Activated CD4-positive, alpha-beta T cell treated with anti-CD3 and anti-CD28 coated beads for 4 hours (primary cell): Measurements from ENCODE around the gene GRB14.
"Not testable (repeated sequence)": the region's sequence is repeated elsewhere in the genome, so short reads cannot be mapped to it uniquely, and the experiment has no call there.

Experiments used
- DNase-seq, 2 donors: peaks; one replicate each; pipeline ENCODE4 v3.0.0-alpha.2; 2020

GRB14 gene

DNA sequence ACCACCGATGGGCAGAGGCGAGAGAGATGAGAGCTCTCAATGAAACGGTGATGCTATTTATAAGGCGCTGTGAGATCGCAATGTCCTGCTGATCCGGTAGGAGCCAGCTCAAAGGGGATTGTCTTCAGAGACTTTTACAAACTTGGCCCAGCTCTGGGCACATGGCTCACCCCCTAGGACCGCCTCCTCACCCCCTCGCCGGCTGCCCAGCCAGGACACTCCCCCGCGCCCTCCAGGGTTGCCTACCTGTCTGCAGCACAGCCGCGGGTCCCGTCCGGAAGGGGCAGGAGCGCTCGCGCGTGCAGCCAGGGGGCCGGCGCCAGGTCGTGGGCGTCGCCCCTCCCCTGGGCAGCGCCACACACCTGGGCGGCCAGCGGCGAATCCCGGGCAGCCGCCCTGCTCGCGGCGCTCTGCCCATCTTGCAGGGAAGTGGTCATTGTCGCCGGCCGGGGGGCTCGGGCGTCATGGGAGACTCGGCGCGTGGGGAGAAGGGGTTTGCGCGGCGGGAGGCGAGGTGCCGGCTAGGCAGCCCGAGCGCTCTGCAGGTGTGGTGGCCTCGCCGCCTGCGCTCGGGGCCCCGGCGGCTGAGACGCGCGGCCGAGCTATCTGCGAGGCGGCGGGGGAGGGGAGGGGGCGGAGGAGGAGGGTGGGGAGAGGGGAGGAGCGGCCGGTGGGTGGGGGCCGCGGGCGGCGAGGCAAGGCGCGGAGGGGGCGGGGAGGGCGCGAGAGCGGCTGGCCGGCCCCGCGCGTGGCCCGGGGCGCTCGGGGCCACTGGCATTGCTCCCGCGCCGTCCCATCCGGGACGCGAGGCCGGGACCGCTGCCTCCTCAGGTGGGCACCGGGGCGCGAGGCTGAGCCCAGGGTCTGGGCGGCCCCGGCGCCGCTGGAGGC is at the start of gene GRB14:
GRB14 (minus strand) TSS at position 610 of the 891 bp plus-strand sequence; CDS start at position 437, 173 bp downstream.
- no peak for DNase-seq

DNA sequence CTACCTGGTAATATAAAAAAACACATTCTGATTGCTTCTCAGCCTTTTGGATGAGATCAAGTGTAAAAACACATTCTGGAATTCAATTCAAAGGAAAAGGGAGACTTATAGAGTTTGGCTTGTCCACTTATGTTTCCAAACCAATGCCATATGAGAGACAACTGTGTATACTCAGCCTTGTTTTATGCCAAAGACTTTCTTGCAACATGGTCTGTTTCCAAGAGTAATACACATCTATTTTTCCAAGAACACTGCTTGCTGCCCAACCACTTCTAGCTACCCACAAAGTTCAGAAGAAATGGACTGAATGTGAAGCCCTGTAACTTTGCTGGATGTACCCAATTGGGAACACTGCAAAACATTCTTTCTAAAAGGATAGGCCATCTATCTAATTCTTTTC is 48.0 kb upstream of the GRB14 start:
- DNase-seq = no peak

DNA sequence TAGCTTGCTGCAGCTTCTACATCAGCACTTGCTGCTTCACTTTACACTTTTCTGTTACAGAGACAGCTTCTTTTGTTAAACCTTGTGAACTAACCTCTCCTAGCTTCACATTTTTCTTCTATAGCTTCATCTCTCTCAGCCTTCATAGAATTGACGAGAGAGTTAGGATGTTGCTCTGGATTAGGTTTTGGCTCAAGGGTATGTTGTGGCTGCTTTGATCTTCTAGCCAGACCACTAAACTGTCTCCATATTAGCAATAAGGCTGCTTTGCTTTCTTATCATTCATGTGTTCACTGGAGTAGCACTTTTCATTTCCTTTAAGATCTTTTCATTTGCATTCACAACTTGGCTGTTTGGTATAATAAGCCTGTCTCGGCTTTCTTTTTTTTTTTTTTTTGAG is 46.3 kb upstream of the GRB14 start:
- DNase-seq = no peak

DNA sequence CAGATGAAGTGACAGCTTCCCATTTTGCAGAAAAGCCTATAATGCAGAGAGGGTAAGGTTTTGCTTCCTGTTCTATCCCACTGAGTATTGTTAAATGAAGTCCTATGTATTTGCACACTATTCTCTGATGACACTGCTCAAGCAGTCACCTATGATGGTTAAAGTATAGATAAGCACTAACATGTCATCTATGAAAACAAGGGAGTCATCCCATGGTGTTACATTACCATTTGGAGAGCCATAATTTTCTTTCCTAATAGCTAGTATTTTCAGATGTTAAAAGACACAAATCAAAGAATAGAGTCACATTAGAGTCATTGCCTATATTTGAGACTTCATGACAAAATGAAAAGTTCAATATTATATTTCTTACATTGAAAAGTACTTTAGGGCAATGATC is 42.8 kb upstream of the GRB14 start:
- no peak for DNase-seq

DNA sequence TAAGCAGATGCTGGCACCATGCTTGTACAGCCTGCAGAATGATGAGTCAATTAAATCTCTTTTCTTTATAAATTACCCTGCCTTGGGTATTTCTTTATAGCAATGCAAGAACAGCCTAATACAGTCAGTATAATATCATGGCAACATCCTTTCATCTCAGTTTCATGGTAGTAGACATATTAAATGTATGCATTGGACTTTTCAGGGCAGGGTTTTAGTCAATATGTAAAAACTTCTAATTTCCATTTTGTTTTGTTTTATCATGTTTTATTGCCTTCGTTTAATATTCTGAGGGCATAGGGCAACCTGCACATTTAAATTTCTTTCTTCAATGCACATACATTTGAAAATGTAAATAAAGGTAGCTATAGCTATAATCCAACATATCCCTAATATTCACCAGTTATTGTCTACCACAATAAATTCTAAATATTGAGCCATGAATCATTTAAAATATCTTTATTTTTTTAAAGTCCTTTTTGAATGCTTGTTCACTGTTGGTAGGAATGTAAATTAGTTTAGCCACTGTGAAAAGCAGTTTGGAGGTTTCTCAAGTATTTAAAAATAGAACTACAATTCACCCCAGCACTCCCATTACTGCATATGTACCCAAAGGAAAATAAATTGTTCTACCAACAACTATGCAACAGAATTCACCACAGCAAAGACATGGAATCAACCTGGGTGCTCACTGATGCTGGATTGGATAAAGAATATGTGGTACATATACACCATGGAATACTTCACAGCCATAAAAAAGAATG is 41.8 kb upstream of the GRB14 start:
- no peak for DNase-seq

DNA sequence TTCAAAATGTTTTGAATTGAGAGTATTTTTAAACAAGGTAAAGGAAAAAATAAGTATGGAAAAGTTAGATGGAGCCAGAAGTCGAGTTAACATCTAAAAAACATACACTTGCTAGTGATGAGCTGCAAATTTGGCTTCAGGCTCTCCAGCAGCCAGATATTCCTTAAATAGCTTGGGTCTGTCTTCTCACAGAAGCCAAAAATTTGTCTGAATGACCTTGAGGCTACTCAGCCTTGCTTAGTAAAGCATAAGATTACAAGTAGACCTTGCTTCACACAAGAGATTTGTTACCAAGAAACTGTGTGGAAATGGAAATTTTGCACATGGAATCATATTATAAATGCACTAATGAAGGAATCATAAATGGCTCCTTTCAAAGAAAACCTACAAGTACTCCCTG is 40.8 kb upstream of the GRB14 start:
- DNase-seq = no peak

DNA sequence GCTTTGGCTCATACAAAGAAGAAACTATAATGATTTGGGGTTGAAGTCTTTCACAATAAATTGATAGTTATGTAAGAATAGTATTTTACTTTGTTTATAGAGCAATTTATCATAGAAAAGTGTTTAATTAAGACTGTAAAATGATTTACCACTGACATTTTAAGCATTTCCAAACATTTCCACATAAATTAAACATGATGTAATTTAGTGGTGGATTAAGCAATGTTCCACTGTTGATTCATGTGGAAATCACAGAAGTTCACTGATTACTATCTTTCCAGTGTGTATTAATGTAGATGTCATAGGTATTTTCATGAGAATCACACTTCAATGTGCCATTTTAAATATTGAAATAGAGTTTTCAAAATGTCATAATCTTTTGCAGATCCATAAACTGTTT is 40.1 kb upstream of the GRB14 start:
- DNase-seq = no peak

DNA sequence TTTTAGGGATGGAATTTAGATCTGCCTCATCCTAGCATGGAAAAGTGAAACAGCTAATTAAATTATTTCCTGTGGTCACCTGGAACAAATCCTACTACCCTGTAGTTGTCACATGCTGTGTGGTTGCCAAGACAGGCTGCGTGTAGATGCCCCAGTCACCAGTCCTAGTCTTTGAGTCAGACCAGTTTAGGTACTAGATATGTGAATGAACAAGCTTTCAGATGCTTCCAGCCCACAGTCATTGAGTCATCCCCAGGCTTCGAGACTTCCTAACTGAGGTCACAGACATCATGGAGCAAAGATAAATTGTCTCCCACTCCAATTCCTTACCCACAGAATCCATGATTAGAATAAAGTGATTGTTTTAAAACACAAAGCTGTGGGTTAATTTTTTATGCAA is 35.8 kb upstream of the GRB14 start:
- DNase-seq = no peak

DNA sequence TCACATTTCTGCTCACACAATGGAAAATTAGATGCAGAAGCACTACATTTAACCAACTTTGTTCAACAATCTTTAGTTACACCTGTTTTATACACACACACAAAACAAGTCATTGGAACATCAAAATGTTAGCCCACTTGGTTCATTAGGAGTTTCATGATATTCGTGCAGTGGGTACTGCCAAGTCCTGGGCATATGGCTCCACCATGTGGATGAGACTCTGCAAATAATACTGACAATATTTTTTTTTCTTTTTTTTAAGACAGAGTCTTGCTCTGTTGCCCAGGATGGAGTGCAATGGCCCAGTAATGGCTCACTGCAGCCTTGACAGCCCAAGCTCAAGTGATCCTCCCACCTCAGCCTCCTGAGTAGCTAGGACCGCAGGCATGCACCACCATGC is 34.5 kb upstream of the GRB14 start:
- DNase-seq = no peak

DNA sequence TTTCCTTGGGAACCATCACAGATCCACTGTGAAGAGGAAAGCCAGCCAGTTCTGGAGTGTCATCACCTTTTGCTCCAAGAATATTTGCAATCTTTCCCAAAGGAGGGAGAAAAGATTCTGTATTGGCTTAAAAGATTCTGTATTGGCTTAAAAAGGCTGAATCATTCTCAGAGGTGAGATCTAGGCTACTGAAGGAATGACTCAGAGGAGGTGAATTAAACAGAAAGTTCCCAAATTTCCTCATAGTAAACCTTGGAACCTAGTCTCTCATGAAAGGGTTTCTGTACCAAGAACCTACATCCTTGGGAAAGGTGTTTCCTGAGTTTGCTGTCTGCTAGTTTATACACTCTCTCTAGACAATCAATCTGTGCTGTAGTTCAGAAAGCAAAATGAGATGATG is 34.1 kb upstream of the GRB14 start:
- no peak for DNase-seq

DNA sequence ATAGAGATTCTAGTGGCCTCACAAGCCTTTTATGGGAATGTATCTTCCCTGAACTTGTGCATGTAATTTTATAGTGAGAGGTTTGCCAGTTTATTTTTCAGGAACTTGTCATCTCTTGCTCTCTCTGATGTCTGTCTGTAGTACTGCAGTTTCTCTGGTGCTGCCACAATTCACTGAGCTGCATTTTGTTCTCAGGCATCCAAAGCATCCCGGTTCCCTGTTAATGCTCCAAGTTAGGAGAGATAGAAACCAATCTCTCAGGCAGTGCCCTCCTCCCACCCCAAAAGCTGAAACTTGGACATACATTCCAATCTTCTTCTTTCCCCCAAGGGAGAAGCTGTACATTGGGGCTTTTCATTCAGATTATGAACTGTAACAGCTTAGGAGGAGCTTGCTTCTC is 30.1 kb upstream of the GRB14 start:
- no peak for DNase-seq

DNA sequence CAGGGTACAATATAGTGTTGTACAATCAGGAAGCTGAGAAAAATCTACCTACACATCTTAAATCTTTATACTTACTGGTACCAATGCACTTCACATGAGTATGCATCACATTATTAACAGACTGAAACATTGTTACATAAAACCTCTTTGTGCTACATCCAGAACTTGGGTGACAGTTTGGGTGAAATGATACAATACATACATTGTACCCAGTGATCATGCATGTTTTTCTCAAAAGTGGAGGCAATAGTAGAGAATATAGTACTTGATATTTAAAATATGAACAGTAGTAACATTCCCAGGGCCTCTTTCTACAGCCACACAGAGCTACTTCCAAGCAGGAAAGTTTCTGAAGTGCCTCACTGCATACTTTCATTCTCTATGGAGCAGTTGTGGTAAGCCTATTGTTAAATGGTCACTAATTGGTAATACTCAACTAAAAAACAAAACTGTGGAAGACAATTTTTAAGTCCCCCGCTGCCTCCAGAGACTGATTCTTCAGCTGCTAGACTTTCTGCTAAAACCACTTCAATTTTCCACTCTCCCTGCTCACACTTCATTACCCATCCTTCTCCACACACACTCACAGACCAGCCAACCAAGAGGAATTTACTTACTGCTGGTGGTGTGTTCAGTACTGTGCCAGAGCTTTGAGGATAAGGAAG is 22.9 kb upstream of the GRB14 start:
- no peak for DNase-seq

DNA sequence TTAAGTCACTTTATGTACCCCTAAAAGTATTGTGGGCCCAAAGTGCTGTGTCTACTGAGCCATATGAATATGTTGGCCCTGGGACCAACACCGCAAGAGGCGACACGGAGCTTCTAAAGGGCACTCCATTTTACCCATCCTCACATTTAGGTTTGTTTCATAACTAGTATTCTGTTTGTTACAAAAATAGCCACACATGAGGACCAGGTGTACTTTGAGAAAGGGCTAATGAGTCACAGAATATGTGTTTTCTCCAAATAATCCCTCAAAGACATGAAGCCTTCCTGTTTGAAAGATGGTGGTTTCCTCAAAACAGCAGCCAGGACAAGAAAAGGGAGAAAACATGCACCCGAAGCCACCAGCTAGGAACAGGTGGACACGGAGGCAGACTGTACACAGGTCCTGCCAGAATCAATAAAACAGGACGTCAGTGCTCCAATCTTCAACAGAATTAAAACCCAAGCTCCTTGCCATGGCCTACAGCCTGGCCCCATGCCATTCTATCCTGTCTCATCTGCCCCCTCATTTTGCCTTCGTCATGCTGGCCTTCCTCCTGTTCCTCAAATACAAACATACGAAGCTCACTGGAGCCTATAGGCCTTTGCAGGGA is 21.8 kb upstream of the GRB14 start:
- DNase-seq = no peak

DNA sequence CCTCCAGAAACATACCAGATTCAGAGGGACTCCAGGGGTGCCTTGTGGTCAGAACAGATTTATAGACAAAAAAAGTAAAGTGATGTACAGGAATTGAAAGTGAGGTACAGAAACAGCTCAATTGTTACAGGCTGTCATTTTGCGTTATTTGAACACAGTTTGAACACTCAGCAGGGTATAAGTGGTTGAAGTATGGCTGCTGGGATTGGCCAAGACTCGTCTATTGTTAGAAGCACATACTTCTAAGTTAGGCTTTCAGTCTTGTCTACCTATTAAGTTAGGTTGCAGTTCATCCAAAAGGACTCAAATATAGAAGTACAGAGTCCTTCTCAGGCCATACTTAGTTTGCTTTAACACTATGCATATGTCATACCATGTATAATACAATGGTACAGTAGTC is 21.0 kb upstream of the GRB14 start:
- no peak for DNase-seq

DNA sequence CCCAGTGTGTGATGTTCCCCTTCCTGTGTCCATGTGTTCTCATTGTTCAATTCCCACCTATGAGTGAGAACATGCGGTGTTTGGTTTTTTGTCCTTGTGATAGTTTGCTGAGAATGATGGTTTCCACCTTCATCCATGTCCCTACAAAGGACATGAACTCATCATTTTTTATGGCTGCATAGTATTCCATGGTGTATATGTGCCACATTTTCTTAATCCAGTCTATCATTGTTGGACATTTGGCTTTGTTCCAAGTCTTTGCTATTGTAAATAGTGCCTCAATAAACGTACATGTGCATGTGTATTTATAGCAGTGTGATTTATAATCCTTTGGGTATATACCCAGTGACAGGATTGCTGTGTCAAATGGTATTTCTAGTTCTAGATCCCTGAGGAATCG is 7.0 kb upstream of the GRB14 start:
- not testable (repeated sequence) for DNase-seq

DNA sequence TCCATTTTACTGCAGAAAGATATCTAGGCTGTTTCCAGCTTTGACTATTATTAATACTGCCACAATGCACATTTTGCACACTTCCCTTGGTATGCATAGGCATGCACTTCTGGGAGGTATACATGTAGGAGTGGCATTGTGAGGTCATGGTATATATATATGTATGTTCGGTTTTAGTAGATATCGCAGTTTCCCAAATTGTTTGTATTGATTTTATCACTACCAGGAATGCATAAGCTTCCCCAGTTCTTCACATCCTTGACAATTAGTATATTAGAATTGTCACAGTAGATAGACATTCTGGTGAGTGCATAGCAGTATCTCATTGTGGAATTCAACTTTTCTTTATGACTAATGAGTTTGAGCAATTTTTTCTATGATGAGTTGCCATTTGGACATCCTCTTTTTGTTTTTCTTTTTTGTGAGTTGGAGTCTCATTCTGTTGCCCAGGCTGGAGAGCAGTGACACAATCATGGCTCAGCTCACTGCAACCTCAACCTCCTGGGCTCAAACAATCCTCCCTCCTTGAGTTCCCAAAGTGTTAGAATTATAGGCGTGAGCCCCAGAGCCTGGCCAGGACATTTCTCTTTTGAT is 4.2 kb upstream of the GRB14 start:
- DNase-seq = no peak

DNA sequence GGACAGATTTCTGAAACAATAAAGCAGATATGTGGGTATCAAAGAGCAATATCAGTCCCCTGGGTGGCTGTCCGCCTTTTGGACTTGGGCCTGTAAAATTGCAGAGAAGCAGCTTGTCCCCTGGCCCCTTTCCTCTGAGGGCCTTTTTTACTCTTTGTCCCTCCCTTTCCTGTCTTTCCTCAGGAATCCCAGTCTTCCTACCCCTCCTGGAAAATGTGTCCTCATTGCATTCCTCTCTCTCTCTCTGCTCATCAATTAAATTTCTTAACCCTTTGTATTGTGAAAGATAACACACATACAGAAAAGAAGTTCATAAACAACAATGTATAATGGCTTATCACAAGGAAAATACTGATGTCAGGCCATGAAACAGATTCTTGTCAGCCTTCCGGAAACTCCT is 3.0 kb upstream of the GRB14 start:
- no peak for DNase-seq

DNA sequence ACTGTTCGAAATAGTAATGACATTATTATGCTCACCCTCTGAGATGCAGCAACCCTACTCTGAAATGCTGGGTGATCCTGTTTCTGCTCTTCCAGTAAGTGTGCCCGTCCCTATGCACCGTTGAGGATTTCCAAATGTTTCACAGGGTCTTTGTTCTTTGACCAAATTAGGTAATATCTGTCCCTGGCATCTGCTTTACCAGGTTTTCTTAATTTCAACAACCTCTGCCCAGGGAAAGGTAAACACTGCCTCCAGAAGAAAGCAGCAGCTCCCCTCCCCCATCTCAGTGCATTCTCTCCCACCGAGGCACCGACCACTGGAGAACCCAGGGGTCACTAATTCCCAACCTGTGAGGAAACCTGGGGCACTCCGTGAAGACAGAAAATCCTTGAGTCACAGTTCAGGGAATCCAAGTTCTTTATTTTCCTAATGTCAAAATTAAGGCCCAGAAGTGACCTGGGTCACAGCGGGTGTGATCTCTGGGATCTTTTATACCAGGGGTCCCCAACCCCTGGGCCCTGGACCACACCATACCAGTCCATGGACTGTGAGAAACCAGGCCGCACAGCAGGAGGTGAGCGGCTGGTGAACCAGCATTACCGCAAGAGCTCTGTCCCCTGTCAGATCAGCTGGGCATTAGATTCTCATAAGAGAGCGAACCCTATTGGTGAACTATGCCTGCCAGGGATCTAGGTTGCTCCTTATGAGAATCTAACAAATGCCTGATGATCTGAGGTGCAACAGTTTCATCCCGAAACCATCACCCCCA is 1.2 kb upstream of the GRB14 start:
- DNase-seq = no peak

DNA sequence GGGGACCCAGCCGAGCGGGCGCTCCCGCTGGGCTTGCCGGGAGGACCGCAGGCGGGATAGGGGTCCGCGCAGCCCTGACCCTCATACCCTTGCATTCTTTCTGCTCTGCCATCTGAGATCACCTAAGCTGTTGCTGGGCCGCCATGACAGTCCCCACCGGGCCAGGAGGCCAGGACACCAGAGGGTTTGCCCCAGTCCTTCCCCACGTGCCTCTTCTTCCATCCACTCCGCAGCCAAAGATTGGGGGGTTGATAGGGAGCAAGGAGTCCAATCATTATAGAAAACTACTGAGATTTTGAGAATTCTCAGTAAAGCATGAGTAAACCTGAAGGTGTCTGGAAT is 453 bp upstream of the GRB14 start:
- DNase-seq = no peak

DNA sequence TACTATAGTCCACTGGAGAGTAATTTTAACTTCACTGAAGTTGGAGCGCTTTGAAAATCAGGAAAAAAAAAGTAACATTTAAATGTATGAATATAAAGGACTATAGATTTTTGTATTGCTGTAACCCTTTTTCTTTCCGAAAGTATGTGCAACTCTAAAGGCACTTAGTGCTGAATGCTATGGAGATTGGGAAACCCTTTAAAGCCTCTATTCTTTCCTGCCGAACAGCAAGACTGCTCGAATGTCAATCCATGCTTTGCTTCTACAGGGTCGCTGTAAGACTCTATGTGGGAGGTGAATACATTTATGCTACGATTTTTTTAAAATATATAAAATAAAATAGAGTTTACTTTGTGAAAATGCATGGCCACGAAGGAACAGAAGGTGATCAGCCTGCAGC is 825 bp downstream of the GRB14 start:
- no peak for DNase-seq

DNA sequence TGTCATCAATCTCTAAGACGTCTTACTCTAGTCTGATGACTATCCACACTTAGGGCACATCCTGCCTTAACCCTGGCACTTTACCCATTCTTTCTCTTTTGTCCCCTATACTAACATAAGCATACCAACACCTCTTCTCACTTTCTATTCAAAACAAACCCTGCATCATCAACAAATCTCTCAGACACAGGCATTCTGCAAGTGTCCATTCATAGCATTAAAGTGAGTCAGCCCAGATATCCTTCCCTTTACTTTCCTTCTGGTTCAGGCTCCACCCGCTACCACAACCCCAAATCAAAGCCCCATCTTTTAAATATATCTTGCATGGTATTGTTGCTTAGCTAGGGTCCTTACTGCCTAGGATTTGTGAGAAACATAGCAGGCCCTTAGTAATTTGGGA is 3.8 kb downstream of the GRB14 start:
- DNase-seq = no peak

DNA sequence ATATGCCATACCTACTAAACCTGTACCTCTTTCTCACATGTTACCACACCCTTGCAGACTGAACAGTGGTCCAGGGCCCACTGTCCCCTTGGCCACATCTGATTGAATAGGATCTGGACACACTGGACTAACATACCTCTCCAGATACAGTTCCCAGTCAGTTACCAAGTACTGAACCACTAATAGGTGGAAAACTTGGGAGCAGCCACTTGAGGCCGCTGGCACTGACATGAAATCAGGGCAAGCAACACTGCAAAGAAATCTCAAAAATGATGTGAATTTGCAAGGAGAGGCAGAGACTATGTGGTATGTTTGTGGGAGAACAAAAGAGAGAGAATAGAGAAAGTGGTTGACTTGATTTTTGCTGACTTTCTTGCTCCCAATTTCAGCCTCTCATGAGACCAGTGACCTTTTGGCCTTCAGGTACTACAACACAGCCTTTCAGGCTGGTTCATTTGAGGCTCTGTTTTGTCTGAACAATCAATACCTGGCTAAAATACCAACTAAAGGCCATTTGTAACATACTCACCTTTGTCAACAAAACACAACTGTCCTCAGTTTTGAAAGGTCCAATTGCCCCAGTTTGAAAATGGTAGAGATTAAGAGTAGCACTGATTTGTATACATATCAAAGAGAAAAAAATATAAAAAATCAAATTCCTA is 7.8 kb downstream of the GRB14 start:
- no peak for DNase-seq
